Dendritic cell treated with granulocyte-macrophage colony-stimulating factor and Interleukin-4, amounts not matched to agents 40 ng/mL and 50 ng/mL, for 4 days (primary cell): Measurements from ENCODE around the gene ADD1.

Source experiments
- H3K27ac Mint-ChIP-seq: one replicate; pipeline ENCODE4 v1.8.0; 2022; ENCODE audit warnings: mild to moderate bottlenecking, mixed read lengths
- H3K27me3 Mint-ChIP-seq: one replicate; pipeline ENCODE4 v1.8.0; 2022; ENCODE audit warnings: mild to moderate bottlenecking, mixed read lengths
- H3K36me3 Mint-ChIP-seq: one replicate; pipeline ENCODE4 v1.8.0; 2022; ENCODE audit warnings: low read depth, mixed read lengths
- H3K4me1 Mint-ChIP-seq: one replicate; pipeline ENCODE4 v1.8.0; 2022; ENCODE audit warnings: low read depth, mixed read lengths
- H3K4me3 Mint-ChIP-seq: one replicate; pipeline ENCODE4 v1.8.0; 2022; ENCODE audit warnings: mild to moderate bottlenecking, moderate library complexity, mixed read lengths
- H3K9me3 Mint-ChIP-seq: one replicate; pipeline ENCODE4 v1.8.0; 2022; ENCODE audit warnings: mixed read lengths
- intact Hi-C: fragments of 100-400 bp; cut with micrococcal nuclease; formaldehyde crosslinking; loops from one replicate; pipeline ENCODE4 v1.15.0; 2022

The ADD1 gene

GRCh38 chr4:2831611-2832308 lies 11.9 kb upstream of the ADD1 start:
- no peaks in the 10 kb centered on the region for H3K27me3 Mint-ChIP-seq
- peaks cover 100% of the 10 kb centered on the region for H3K36me3 Mint-ChIP-seq
- peaks cover 53% of the 10 kb centered on the region for H3K4me1 Mint-ChIP-seq
- H3K4me3 Mint-ChIP-seq = no peak overlapping the region
- intact Hi-C loops = no loop called here
- no peaks in the 10 kb centered on the region for H3K9me3 Mint-ChIP-seq
- H3K27ac Mint-ChIP-seq = no peak overlapping the region

DNA sequence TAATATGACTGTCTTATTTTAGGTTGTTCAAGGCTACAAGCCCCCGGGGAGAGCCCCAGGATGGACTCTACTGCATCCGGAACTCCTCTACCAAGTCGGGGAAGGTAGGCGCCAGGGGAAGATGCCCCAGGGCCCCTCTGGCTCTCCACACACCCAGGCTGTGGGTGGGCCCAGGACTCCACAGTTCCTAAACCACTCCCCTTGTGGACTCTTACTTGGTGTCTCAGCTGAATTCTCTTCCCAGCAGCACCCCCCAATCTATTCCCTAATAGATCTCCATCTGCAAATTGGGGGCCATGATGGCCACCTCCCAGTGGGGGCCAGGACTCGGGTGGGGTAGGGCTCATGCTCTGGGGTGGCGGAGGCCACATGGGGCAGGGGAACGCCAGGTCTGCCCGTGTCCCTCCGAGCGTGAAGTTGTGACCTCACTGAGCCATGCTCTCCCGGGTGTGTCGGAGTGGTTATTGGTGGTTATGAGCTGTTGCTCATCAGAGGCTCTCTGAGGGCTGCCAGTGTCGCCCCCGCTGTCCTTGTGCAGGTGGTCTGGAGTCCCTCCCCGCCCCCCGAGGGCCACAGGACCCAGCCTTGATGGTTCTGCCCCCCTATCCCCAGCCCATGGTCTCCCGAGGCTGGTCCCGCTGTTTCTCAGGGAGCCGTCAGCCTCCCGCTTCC lies 11.2 kb upstream of the ADD1 start:
- H3K4me3 Mint-ChIP-seq = no peak overlapping the region
- peaks cover 57% of the 10 kb centered on the region for H3K4me1 Mint-ChIP-seq
- H3K27ac Mint-ChIP-seq = no peak overlapping the region
- peaks cover 100% of the 10 kb centered on the region for H3K36me3 Mint-ChIP-seq
- no peaks in the 10 kb centered on the region for H3K9me3 Mint-ChIP-seq
- H3K27me3 Mint-ChIP-seq = no peaks in the 10 kb centered on the region
- intact Hi-C loops = no loop called here

- no peak overlapping the region for H3K4me3 Mint-ChIP-seq
- H3K27me3 Mint-ChIP-seq = no peaks in the 10 kb centered on the region
- intact Hi-C loops = no loop called here
- peaks cover 96% of the 10 kb centered on the region for H3K36me3 Mint-ChIP-seq
- H3K4me1 Mint-ChIP-seq = peaks cover 64% of the 10 kb centered on the region
- no peaks in the 10 kb centered on the region for H3K9me3 Mint-ChIP-seq
- H3K27ac Mint-ChIP-seq = peak overlapping the region; percentile 65
Observed at GRCh38 chr4:2832981-2833670, 10.5 kb upstream of the ADD1 start.

- intact Hi-C loops = no loop called here
- no peaks in the 10 kb centered on the region for H3K27me3 Mint-ChIP-seq
- H3K36me3 Mint-ChIP-seq = peaks cover 91% of the 10 kb centered on the region
- H3K9me3 Mint-ChIP-seq = no peaks in the 10 kb centered on the region
- H3K4me1 Mint-ChIP-seq = peaks cover 69% of the 10 kb centered on the region
- no peak overlapping the region for H3K4me3 Mint-ChIP-seq
- peak overlapping the region; percentile 65 for H3K27ac Mint-ChIP-seq
Observed at GRCh38 chr4:2833671-2834000, 10.0 kb upstream of the ADD1 start.

- H3K36me3 Mint-ChIP-seq = peaks cover 90% of the 10 kb centered on the region
- no peaks in the 10 kb centered on the region for H3K27me3 Mint-ChIP-seq
- peaks cover 70% of the 10 kb centered on the region for H3K4me1 Mint-ChIP-seq
- no peak overlapping the region for H3K4me3 Mint-ChIP-seq
- intact Hi-C loops = no loop called here
- no peaks in the 10 kb centered on the region for H3K9me3 Mint-ChIP-seq
- peak overlapping the region; percentile 65 for H3K27ac Mint-ChIP-seq
Observed at GRCh38 chr4:2834001-2834921, 9.4 kb upstream of the ADD1 start.

DNA sequence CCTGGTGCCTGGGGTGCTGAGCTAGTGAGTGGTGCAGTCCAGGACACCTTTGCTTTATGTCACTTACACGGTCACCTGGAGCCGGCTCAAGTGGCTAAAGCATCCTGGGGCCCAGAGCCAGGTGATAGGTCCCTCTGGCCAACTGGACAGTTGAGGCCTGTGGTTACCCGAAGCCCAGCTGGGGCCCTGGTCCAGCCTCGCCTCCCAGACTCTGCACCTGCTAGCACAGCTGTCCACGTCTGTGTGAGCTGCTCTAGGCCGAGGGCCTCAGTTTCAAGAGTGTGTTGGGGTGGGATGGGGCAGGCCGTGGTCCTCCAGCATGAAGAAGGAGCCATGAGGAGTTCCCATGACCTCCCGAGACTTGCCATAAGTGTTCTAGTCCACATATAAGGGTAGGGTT lies 7.7 kb upstream of the ADD1 start:
- H3K4me1 Mint-ChIP-seq = peaks cover 72% of the 10 kb centered on the region
- H3K27me3 Mint-ChIP-seq = no peaks in the 10 kb centered on the region
- no peaks in the 10 kb centered on the region for H3K9me3 Mint-ChIP-seq
- H3K36me3 Mint-ChIP-seq = peaks cover 84% of the 10 kb centered on the region
- no peak overlapping the region for H3K4me3 Mint-ChIP-seq
- H3K27ac Mint-ChIP-seq = peak overlapping the region; percentile 82
- intact Hi-C loops = no loop called here

- Mint-ChIP-seq H3K27me3 (no peaks in the 10 kb centered on the region), H3K4me1 (peaks cover 77% of the 10 kb centered on the region), H3K36me3 (peaks cover 80% of the 10 kb centered on the region), H3K27ac (peak overlapping the region; percentile 82), H3K4me3 (no peak overlapping the region), H3K9me3 (no peaks in the 10 kb centered on the region)
- intact Hi-C loops = no loop called here
Observed at GRCh38 chr4:2836391-2836859, 7.2 kb upstream of the ADD1 start.

DNA sequence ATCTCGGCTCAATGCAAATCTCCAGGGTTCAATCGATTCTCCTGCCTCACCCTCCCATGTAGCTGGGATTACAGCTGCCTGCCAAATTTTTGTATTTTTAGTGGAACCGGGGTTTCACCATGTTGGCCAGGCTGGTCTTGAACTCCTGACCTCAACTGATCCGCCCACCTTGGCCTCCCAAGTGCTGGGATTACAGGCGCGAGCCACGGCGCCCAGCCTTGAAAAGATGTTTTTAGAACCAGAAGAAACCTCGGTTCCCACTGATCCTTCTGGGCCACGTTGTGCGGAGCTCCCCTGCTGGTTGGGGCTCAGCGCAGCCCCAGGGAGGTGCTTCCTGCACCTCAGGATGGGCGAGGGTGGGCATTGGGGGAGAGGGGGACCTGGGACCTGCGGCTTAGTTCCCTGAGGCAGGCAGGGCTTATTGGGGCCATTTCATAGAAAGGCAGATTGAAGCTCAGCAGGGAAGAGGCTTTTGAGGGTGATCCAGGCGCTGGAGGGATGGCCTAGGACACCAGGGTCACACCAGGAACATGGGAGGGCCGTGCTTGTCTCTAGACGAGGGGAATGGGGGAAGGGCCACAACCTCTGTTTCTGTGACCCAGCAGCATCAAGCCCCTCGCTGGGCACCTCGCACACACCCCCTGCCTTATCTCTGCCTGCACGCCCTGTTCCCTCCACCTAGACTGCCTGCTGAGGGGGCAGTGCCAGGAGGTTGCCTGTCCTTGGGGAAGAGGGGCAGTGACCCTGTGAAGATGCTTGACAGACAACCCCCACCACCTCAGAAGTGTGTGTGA lies 6.3 kb upstream of the ADD1 start:
- H3K27ac Mint-ChIP-seq = peak overlapping the region; percentile 82
- H3K9me3 Mint-ChIP-seq = no peaks in the 10 kb centered on the region
- intact Hi-C loops = no loop called here
- peaks cover 79% of the 10 kb centered on the region for H3K4me1 Mint-ChIP-seq
- no peaks in the 10 kb centered on the region for H3K27me3 Mint-ChIP-seq
- peak overlapping the region; percentile 40 for H3K4me3 Mint-ChIP-seq
- peaks cover 77% of the 10 kb centered on the region for H3K36me3 Mint-ChIP-seq

DNA sequence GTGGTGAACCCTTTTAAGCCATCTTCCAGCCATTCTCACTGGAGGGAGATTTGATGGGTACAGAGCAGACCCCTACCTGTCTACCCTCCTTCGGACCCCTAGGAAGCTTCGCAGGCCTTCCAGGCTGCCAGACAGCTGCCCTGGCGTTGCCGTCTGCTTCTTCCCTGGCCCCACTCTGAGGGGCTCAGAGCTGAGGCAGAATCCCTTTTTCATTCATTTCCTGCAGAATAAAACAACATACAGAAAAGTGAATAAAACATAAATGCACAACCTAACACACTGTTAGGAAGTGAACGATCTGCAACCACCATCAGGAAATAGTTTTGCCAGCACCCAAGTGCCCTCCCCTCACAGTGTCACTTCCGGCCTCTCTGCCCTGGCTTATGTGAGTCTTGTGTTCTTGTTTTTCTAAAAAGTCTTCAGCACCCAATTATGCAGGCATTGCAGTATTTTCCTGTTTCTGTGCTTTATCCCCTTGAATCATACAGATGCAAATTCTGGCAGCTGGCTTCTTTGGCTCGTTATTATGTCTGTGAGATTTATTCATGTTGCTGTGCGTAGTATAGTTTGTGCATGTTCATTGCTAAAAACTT lies 5.6 kb upstream of the ADD1 start:
- H3K27me3 Mint-ChIP-seq = no peaks in the 10 kb centered on the region
- peaks cover 70% of the 10 kb centered on the region for H3K36me3 Mint-ChIP-seq
- H3K27ac Mint-ChIP-seq = peak overlapping the region; percentile 82
- H3K4me1 Mint-ChIP-seq = peaks cover 79% of the 10 kb centered on the region
- H3K9me3 Mint-ChIP-seq = no peaks in the 10 kb centered on the region
- intact Hi-C loops = no loop called here
- H3K4me3 Mint-ChIP-seq = peak overlapping the region; percentile 40

DNA sequence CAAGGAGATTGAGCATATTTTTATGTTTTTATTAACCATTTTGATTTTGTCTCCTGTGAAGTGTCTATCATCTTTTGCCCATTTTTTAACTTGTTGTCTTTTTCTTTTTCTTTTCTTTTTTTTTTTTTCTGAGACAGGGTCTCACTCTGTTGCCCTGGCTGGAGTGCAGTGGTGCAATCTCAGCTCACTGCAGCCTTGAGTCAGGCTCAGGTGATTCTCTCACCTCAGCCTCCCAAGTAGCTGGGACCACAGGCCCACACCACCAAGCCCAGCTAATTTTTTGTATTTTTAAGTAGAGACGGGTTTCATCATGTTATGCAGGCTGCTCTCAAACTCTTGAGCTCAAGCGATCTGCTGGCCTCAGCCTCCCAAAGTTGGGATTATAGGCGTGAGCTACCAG lies 4.6 kb upstream of the ADD1 start:
- no peak overlapping the region for H3K27ac Mint-ChIP-seq
- H3K9me3 Mint-ChIP-seq = no peaks in the 10 kb centered on the region
- H3K36me3 Mint-ChIP-seq = peaks cover 70% of the 10 kb centered on the region
- intact Hi-C loops = no loop called here
- H3K4me3 Mint-ChIP-seq = no peak overlapping the region
- peaks cover 71% of the 10 kb centered on the region for H3K4me1 Mint-ChIP-seq
- H3K27me3 Mint-ChIP-seq = no peaks in the 10 kb centered on the region

GRCh38 chr4:2842687-2843262 lies 869 bp upstream of the ADD1 start:
- intact Hi-C loops = loop anchor here (10.0 kb wide), 1 partner anchor 92 kb away; no protein-coding TSS in a partner anchor
- peaks cover 40% of the 10 kb centered on the region for H3K36me3 Mint-ChIP-seq
- peaks cover 64% of the 10 kb centered on the region for H3K4me1 Mint-ChIP-seq
- H3K27me3 Mint-ChIP-seq = no peaks in the 10 kb centered on the region
- H3K27ac Mint-ChIP-seq = peak overlapping the region; percentile 93
- H3K4me3 Mint-ChIP-seq = peak overlapping the region; percentile 86
- no peaks in the 10 kb centered on the region for H3K9me3 Mint-ChIP-seq

DNA sequence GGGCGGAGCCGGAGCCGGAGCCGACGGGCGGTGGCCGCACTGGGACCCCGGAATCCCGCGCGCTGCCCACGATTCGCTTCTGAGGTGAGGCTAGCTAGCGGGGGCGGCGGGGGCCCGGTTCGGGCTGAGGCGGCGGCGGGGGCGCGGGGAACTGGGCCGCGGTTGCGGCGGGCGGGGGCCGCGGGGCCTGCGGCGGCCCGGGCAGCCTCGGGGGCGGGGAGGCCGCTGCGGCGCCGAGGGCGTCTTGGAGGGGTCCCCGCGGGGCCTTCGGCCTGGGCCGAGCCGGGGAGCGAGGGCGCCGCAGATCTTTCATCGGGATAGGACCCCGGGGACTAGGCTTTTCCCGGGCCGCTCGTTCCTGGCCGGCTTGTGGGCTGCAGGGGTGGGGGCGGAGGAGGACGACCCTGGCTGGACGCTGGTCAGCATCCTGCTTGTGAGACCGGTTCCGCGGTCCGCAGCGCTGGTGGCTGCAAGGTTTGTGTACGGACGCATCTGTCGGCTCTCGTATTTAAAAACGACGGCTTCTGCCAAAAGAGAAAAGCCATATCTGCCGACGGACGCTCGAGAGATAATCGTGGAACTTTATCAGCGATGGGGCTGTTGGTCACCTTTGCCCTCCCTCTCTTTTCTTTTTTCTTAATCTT lies 419 bp downstream of the ADD1 start:
- Mint-ChIP-seq H3K27me3 (no peaks in the 10 kb centered on the region), H3K27ac (peak overlapping the region; percentile 93), H3K4me3 (peak overlapping the region; percentile 89), H3K36me3 (peaks cover 36% of the 10 kb centered on the region), H3K9me3 (no peaks in the 10 kb centered on the region), H3K4me1 (peaks cover 62% of the 10 kb centered on the region)
- intact Hi-C loops = loop anchor here (10.0 kb wide), 1 partner anchor 91 kb away; no protein-coding TSS in a partner anchor
